ENCODE measurements around the gene SHC2. TPM values are rescaled to one million over a fixed set of nuclear protein-coding genes. Genes with fewer than 3 reads are reported as not detected.

The SHC2 gene
- total and polyA plus RNA-seq, 2 of the 8 experiments (the other 6 are each of a cell fraction or from before 2014, with no cell fraction given), result 4.4 to 7.3 TPM

- TF ChIP-seq CHD7 (IDR thresholded peaks at IDR 0.05; ENCODE audit: insufficient replicate concordance, low read length), result no peak
- no peak for TF ChIP-seq CHD1 (IDR thresholded peaks at IDR 0.05; ENCODE audit: low read depth, low read length)
- TF ChIP-seq E2F6 (IDR thresholded peaks at IDR 0.05), result no peak
- TF ChIP-seq CHD2 (IDR thresholded peaks at IDR 0.05; ENCODE audit: low read length), result no peak
- no peak; the same call in 1 of the 2 replicates for TF ChIP-seq YY1 (IDR thresholded peaks at IDR 0.05; ENCODE audit: low read depth, low read length)
Measured at GRCh38 chr19:506404-507285, 45.8 kb upstream of the SHC2 start (continued).

All from H1 (cell line).